Stimulated activated CD8-positive, alpha-beta memory T cell treated with anti-CD3 and anti-CD28 coated beads, Interleukin-7, amount 100 ng/mL, for 48 hours (primary cell): ENCODE measurements around the gene KRTAP17-1.
"Not testable (repeated sequence)": the region's sequence is repeated elsewhere in the genome, so short reads cannot be mapped to it uniquely, and the experiment has no call there.

Source experiments
- DNase-seq, 2 donors: peaks; one replicate each; pipeline ENCODE4 v3.0.0-alpha.2; 2020; ENCODE audit warnings: low read depth in 1 of 2; ENCODE audit errors: extremely low read depth in 1 of 2

KRTAP17-1 gene, protein sequence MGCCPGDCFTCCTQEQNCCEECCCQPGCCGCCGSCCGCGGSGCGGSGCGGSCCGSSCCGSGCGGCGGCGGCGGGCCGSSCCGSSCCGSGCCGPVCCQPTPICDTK

DNA sequence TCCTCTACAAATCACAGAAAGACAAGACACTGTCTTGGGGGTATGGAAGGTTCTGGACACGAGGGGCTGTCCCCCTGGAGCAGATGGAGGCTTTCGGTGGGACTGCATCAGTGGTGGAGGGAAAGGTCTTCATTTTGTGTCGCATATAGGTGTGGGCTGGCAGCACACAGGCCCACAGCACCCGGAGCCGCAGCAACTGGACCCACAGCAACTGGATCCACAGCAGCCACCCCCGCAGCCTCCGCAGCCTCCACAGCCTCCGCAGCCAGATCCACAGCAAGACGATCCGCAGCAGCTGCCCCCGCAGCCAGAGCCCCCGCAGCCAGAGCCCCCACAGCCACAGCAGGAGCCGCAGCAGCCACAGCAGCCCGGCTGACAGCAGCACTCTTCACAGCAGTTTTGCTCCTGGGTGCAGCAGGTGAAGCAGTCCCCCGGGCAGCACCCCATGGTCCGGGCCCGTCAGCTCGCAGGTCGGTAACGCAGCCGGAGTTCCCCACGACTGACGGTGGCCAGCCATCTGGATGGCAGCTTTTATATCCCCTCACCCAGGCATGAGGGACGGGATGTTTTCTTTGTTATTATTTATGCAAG, at the start of gene KRTAP17-1:
TSS of gene KRTAP17-1 (minus strand) at position 507 of the 591 bp plus-strand sequence. CDS start at position 447, 60 bp downstream.
- no peak for DNase-seq

DNA sequence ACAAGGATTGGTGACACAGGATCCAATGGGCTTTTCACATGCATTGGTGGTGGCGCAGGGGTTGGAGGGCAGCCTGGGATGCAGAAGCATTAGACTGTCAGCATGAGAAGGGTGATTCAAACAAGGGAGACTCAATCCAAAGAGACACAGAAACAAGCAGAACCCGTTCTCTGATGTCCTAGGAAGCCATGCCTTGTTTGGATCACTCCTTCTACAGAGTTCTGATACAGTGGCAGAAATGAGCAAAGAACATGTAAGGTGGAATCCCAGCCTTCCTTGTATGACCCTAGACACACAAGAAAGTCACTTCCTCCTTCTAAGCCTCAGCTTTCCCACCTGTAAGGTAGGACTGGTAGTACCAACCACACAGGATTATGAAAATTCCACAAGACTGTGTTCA, 48.4 kb upstream of the KRTAP17-1 start:
- DNase-seq = no peak

DNA sequence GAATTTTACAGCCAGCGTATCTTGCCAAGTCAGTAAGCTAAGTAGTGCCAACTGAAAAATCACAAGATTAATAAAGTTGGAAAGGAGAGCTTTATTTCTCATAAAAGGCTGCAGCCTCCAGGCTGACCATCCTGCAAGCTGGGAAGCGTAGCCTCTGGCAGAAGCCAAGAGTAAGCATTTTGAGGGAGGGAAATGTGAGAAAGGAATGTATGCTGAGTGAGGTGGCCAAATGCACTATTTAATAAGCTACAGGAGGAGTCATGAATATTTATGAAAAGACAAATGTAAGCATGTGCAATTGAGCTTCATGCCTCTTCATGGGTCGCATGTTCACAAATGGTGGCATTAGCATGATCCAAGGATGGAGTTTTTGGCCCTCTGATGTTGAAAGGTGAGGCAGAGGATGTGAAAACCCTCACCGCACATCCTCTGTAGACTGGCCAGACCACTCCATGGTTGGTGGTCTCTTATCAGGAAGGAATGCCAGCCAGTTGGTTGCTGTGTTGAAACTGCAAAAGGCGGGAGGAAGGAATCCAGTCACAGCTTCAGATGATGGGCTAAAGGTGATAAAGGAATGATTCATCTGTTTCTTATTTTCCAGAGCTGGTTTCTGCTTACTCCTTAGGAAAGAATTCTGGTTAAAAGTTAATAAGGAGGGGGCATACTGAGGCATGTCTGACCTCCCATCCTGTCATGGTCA, 44.9 kb upstream of the KRTAP17-1 start:
- DNase-seq = no peak

DNA sequence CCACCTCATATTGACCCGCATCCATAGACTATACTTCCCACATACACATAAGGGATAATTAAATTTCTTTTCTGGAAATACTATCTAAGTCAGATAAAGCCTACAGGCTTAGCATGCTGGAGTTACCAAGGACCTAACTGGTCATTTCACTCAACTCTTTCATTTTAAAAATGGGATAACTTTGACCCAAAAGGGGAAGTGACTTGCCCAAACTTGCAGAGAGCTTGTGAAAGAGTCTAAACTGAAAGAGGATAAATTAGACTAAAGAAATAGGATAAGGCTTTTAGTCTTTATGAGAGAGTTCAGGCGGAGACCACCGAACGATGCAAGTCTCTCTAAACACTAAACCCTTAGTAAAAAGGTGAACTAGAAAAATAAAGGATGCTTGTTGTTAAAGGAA, 39.0 kb upstream of the KRTAP17-1 start:
- no peak for DNase-seq

DNA sequence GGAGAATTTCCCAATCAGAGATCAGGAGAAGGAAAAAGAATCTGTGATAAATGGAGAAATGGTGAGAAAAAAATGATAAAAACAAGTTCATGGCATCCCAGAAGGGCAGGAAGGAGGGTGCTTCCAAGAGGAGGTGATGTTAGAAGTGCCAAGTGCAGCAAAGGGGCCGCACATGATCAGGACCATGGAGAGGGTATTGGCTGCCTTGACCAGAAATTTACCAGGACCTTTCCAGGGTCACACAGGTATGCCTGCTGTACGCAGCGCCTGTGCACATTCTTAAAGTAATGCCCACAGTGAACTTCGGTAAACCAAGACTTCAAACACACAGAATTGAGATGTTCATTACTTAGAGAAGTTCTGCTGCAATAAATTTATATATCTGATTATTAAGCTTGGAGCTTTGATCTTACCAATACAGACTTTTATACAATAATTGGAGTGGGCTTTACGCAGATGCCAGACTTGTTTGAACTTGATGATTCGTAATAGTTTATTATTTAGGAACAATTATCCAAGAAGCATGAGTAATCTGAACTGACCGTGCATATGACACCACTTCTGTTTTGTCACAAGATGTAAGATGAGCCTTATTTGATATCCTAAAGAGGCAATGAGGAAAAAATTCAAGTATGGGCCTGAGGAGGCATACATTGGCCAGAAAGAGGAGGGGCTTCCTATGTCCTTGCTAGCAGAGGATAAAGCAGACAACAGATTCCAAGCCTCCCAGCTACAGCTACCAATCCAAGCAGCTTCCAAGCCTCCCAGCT, 37.3 kb upstream of the KRTAP17-1 start:
- no peak for DNase-seq

DNA sequence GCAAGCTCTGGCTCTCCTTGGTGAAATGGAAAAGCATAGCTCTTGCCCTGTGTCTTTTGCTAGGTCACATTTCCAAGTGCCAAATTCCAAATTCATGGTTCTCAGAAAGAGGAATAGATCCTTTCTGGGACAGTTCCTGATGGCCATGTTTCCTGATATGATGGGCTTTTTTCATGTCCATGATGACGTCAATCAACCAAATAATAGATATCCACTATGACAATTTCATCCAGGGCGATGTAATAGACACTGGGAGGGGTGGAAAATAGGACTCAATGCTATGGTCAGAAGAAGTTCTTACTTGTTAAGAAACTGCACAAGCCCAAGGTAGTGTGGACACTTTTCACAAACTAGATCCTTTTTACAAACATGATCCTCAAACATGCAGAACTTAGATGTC, 35.7 kb upstream of the KRTAP17-1 start:
- DNase-seq = no peak

DNA sequence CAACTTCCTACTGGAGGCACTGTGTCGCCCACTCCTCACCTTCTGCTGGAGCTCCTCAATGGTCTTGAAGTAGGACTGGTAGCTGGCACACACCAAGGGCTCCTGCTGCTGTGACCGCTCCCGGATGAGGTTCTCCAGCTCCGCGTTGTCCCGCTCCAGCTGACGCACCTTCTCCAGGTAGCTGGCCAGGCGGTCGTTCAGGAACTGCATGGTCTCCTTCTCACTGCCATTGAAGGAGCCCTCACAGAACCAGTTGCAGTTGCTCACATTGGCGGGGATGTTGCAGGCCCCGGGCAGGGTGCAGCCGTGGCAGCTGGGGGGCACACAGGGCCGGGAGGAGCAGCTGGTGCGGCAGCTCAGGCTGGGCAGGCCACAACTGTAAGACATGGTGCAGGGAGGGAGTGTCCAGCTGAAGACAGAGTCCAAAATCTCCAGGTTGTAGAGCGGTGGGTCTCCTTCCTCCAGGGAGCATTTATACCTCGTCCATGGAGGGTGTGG, 34.9 kb upstream of the KRTAP17-1 start, which contains the start of gene KRT33A:
TSS of gene KRT33A (minus strand) at position 448 of the 498 bp plus-strand sequence. CDS start at position 387, 61 bp downstream.
- not testable (repeated sequence) for DNase-seq

DNA sequence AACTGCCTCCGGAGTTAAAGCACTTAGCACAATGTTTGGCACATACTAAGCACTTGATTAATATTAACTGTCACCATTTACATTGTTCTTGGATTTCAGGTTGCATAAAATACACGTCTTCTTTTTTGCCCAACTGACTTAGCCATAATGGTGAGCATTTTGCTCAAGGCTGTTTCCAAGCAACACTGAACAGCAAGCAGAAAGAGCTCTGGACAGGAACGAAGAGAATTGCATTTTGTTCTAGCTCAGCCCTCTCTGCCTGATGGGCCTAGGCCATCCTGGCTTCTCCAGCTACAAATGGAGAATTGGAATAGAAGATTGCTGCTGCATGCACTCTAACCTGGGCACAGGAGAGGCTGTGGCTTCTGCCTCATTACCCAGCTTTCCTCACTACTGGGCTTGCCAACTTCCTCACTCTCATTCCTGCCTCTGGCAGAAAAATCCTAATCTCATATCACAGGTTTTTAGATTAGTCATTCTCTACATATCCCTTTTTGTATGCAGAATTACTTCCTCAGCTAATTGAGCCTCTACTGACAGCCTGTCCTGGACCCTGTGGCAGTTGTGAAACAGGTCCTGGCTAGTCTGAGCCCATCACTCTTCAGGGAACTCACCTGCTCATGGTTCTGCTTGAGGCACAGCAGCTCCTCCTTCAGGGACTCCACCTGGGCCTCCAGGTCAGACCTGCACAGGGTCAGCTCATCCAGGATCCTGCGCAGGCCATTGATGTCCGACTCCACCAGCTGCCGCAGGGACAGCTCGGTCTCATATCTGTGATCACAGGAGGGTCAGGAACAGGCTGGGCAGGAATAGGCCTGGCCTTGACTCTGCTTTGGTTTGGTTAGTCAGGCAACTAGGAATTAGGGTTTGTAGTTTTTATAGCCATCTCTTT, 32.6 kb upstream of the KRTAP17-1 start:
- no peak for DNase-seq

DNA sequence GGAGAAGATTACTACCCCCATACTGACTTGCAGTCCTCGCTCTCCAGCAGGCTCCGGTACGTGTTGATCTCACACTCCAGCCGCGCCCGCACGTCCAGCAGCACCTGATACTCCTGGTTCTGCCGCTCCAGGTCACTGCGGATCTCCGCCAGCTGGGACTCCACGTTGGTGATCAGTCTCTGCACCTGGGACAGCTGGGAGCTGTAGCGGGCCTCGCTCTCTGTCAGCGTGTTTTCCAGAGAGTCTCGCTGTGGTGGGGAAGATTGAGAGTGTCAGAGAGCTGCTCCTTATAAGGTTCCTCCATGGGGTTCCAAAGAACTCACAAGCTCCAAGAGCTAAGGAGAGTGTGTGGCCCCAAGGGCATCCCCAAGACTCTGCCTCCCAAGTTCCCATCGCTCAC, 30.9 kb upstream of the KRTAP17-1 start:
- not testable (repeated sequence) for DNase-seq

DNA sequence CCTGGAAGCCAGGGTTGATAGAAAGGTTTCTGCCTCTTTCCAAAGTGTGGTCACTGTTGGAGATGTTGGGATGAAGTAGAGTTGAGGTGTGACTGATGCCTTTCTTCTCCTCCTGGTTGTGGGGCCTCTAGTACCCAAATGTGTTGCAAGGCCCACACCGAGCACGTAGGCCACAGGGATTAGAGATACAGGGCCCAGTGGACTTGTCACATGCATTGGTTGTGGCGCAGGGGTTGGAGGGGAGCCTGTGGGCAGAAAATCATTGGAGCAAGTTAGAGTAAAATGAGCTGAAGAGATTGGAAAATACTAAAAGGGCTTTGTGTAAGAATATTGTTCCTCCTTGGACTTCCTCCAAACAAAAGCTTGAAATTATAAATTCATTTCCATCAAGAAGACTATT, 30.5 kb upstream of the KRTAP17-1 start:
- DNase-seq = no peak

DNA sequence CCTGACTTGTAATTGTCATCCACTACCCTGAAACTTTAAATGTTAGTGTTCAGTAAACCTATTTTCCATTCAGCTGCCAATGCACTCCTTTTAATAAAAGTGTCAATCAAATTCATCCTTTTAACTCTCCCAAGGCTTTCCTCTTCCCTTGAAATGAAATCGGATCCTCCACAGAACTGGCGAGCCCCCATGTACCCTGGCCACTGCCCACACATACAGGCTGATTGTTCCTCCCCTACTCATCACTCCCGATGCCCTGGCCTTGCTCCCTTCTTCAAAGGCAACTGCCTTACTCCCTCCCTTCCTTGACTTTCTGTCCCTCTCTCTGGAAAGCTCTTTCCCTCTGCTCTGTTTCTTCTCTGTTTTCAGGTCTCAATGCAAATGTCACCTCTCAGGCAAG, 27.5 kb upstream of the KRTAP17-1 start:
- no peak for DNase-seq

DNA sequence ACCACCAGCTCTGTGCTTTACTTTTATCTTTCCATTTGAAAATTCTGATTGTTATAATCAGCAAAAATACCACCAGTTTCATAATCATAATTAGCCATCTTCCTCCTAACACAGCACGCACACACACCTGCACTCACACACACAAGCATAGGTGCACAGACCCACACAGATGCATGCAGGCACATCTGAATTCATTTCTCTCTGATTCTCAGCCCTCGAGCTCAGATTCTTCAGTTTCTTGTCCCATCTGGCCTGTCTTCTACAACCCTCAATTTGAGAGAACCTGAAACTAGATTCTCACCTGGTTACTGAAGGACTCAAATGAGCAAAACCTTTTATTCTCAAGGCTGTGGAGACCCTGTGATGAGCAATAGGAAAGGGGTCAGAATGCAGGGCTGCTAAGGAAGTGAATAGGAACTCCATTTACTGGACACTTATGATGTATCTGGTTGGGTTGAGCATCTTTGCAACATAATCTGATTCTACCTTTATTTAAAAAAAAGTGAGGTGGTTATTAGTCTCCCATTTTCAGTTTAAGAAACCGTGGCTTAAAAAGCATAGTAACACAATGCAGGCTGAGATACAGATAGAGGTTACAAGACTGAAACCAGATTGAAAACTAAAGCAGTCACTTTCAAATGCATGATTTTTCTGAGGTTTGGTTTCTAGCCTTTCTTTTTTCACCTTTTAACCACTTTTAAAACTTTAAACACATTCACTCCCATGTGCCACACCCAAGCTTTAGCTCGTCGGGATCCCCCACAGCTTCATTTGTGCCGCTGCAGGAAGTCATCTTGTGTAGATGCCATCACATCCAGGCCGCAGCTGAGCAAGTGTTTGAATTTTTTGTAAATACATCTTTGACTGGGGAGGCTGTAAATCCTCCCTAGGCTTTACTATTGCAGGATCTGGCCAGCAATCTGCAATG, 25.7 kb upstream of the KRTAP17-1 start:
- peak in 1 of 2 donors; percentile 40 for DNase-seq

DNA sequence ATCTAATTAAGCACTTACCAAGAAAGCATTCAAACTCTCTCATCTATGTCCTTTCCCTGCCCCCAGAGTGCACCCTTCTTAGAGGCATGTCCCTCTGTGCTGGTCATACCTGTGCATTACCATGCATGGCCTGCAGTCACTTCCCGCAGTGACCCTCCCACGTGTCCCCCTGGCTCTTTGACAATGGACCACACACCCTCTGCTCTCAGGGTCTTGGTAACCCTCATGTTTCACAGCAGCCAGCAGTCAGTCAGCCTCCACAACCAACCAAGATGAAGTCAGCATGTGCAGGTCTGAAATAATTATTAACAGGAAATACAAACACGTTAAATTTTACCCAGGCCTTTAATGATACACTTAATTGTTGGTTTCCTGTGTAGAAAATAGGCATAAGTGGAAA, 25.0 kb upstream of the KRTAP17-1 start:
- no peak for DNase-seq

DNA sequence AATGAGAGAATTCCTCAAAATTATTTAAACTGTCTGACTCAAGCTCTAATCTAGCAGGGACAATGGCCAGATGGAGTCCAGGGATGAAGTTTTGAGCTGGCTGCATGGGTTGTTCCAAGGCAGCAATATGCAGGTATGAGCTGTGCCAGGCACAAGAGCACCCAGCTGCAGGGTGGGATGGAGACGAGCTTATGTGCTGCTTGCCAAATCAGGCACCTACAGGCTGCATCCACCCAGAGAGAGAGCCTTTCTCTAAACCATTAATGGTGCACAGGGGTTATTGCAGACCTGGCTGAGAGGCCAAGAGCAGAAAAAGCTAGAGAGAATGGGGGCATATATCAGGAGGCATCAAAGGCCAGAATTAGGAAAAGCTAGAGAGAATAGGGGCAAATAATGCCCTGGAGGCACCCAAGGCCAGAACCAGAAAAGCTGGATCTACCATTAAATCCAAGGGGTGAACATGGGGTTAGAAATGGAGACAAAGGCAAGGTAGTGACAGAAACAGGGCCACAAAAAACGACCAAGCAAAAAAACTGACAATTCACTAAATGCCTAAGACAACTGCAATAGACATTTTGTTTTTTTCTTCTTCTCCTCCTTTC, 24.2 kb upstream of the KRTAP17-1 start:
- DNase-seq = no peak

DNA sequence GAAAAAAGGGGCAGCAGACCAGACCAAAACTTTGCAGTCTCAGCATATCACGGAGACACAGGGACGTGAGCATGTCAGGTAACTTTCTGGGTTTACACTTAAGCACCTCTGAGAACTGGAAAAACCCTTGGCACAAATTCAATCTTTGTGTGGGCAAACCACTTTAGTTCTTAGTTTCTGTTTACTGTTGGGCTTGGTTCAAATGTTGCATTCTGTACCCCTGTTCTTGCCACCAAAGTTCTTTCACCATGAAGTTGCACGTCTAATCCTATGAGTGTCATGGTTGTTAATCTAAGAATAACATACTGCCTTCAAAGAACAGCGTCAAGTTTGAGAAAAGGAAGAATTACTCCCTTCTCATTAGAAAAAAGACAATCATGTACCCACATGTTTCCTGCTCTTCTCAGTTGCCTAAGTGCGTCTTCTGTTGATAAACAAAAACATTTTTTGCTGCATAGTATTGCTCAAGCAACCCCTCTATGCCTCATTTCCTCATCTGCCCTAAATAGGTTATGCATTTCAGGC, 23.5 kb upstream of the KRTAP17-1 start:
- DNase-seq = no peak

DNA sequence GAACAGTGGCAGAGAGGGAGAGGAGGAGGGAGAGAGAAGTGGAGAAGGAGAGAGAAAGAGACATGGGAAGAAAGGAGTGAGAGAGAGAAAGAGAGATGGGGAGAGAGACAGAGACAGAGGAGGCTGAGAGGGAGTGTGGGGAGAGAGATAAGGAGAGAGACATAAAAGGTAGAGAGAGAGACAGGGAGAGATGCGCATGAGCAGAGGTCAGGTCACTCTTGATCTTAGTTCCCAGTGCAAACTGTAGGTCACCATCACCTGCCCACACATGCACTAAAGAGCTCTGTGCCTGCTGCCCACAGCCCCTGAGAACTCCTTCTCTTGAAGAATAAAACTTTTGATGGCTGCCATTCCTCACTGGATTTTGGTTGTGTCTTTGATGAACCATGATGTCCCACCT, 20.2 kb upstream of the KRTAP17-1 start:
- no peak for DNase-seq

DNA sequence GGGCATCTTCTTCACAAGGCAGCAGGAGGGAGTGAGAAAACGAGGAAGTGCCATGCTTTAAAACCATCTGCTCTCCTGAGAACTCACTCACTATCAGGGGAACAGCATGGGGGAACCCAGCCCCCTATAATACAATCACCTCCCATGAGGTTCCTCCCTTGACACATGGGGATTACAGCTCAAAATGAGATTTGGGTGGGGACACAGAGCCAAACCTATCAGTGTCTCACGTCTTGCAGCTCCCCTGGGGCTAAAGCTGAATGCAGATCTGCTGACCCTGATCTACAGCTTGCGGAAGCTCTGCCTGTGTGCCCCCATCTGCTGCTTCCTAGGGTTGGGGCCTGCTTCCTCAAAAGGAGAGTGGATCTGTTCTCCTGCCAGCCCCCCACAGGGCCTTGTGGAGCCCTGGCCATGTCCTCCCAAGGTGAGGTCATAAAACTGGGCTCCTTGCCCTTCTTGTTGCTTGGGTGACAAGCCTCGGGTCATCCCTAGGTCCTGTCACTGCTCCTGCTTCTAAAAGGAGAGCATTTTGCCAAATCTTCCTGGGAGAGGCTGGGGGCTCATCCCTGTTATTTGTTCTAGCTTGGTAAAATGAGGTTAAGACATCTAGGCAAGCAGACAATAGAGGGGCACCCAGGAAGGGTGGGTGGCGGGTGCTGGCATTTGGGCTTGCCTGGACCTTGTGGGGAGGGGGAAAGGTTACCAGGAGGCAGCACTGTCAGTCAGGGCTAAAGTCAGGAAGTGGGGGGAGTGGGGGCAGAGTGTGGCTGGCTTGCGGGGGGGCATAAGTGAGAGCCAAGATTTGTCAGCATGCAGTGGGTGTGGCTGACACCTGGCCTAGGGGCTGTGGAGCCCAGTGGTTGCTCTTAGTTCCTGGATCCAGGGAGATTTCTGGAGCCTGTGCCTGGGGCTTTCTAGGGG, 19.1 kb upstream of the KRTAP17-1 start:
- DNase-seq = no peak

DNA sequence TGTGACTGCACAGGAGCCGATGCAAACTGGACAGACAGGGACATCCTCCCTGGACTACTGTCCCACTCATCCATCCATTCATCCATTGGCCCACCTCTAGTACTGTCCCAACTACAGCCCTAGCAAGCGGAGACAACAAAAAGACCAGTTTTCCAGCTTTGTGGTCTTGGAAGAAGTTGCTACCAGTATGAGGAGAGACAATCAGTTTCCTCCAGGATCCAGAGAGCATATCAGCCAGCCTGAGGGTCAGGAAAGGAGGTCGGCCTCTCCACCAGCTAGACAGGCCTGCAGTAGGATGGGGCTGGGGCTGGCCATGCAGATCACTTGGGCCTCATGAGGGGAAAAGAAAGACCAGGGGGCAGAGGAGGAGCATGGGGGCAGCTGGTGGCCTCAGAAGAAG, 18.3 kb upstream of the KRTAP17-1 start:
- no peak for DNase-seq
